Measurements from ENCODE around the gene SLFN14.

SLFN14 gene
- total RNA-seq = 0 to 0.09 (median 0) reads per million in 3 donors

- H3K4me1 ChIP-seq (ENCODE audit: control insufficient read depth, insufficient read depth, low read length, poor library complexity, severe bottlenecking) = no peaks in the 10 kb centered on the region
- no peak within 1 kb of the TSS for H3K4me3 ChIP-seq (ENCODE audit: insufficient read depth, low read depth, low read length, poor library complexity, severe bottlenecking)
- H3K27me3 ChIP-seq (replicated peaks; ENCODE audit: control insufficient read depth, insufficient read depth, low read length, poor library complexity, severe bottlenecking) = no peaks in the 10 kb centered on the region
- H3K9me3 ChIP-seq (ENCODE audit: control insufficient read depth, low read length) = no peaks in the 10 kb centered on the region
- no peaks in the 10 kb centered on the region for H3K36me3 ChIP-seq (ENCODE audit: control insufficient read depth, insufficient read depth, low read length)
- H3K27ac ChIP-seq (ENCODE audit: insufficient read depth, low read length, poor library complexity, severe bottlenecking) = no peak within 1 kb of the TSS
- no peak for DNase-seq
Measured at GRCh38 chr17:35560703-35561102, at the start of gene SLFN14. Gene SLFN14 (minus strand): TSS chr17:35560819. CDS start chr17:35558062, 2,757 bp downstream.

- H3K27me3 ChIP-seq (replicated peaks; ENCODE audit: control insufficient read depth, insufficient read depth, low read length, poor library complexity, severe bottlenecking) = no peaks in the 10 kb centered on the region
- no peak overlapping the region for H3K27ac ChIP-seq (ENCODE audit: insufficient read depth, low read length, poor library complexity, severe bottlenecking)
- H3K9me3 ChIP-seq (ENCODE audit: control insufficient read depth, low read length) = no peaks in the 10 kb centered on the region
- no peaks in the 10 kb centered on the region for H3K4me1 ChIP-seq (ENCODE audit: control insufficient read depth, insufficient read depth, low read length, poor library complexity, severe bottlenecking)
- DNase-seq = no peak
- H3K36me3 ChIP-seq (ENCODE audit: control insufficient read depth, insufficient read depth, low read length) = peaks cover 42% of the 10 kb centered on the region
- H3K4me3 ChIP-seq (ENCODE audit: insufficient read depth, low read depth, low read length, poor library complexity, severe bottlenecking) = no peak overlapping the region
Measured at GRCh38 chr17:35609831-35610230, 49.2 kb upstream of the SLFN14 start.

- Histone ChIP-seq H3K36me3 (ENCODE audit: control insufficient read depth, insufficient read depth, low read length) (peaks cover 50% of the 10 kb centered on the region), H3K9me3 (ENCODE audit: control insufficient read depth, low read length) (no peaks in the 10 kb centered on the region), H3K4me3 (ENCODE audit: insufficient read depth, low read depth, low read length, poor library complexity, severe bottlenecking) (no peak overlapping the region), H3K27me3 (replicated peaks; ENCODE audit: control insufficient read depth, insufficient read depth, low read length, poor library complexity, severe bottlenecking) (no peaks in the 10 kb centered on the region), H3K27ac (ENCODE audit: insufficient read depth, low read length, poor library complexity, severe bottlenecking) (no peak overlapping the region), H3K4me1 (ENCODE audit: control insufficient read depth, insufficient read depth, low read length, poor library complexity, severe bottlenecking) (no peaks in the 10 kb centered on the region)
- DNase-seq = no peak
Measured at GRCh38 chr17:35607239-35607847, 46.7 kb upstream of the SLFN14 start.

GRCh38 chr17:35605678-35606077 is 45.1 kb upstream of the SLFN14 start:
- H3K36me3 ChIP-seq (ENCODE audit: control insufficient read depth, insufficient read depth, low read length) = peaks cover 59% of the 10 kb centered on the region
- H3K4me3 ChIP-seq (ENCODE audit: insufficient read depth, low read depth, low read length, poor library complexity, severe bottlenecking) = no peak overlapping the region
- DNase-seq = no peak
- H3K27ac ChIP-seq (ENCODE audit: insufficient read depth, low read length, poor library complexity, severe bottlenecking) = no peak overlapping the region
- no peaks in the 10 kb centered on the region for H3K4me1 ChIP-seq (ENCODE audit: control insufficient read depth, insufficient read depth, low read length, poor library complexity, severe bottlenecking)
- no peaks in the 10 kb centered on the region for H3K27me3 ChIP-seq (replicated peaks; ENCODE audit: control insufficient read depth, insufficient read depth, low read length, poor library complexity, severe bottlenecking)
- no peaks in the 10 kb centered on the region for H3K9me3 ChIP-seq (ENCODE audit: control insufficient read depth, low read length)

GRCh38 chr17:35603674-35604073 is 43.1 kb upstream of the SLFN14 start:
- H3K9me3 ChIP-seq (ENCODE audit: control insufficient read depth, low read length) = no peaks in the 10 kb centered on the region
- H3K4me3 ChIP-seq (ENCODE audit: insufficient read depth, low read depth, low read length, poor library complexity, severe bottlenecking) = no peak overlapping the region
- no peaks in the 10 kb centered on the region for H3K4me1 ChIP-seq (ENCODE audit: control insufficient read depth, insufficient read depth, low read length, poor library complexity, severe bottlenecking)
- no peaks in the 10 kb centered on the region for H3K27me3 ChIP-seq (replicated peaks; ENCODE audit: control insufficient read depth, insufficient read depth, low read length, poor library complexity, severe bottlenecking)
- DNase-seq = no peak
- peaks cover 56% of the 10 kb centered on the region for H3K36me3 ChIP-seq (ENCODE audit: control insufficient read depth, insufficient read depth, low read length)
- H3K27ac ChIP-seq (ENCODE audit: insufficient read depth, low read length, poor library complexity, severe bottlenecking) = no peak overlapping the region

GRCh38 chr17:35597604-35598003 is 37.0 kb upstream of the SLFN14 start:
- Histone ChIP-seq H3K4me1 (ENCODE audit: control insufficient read depth, insufficient read depth, low read length, poor library complexity, severe bottlenecking) (no peaks in the 10 kb centered on the region), H3K4me3 (ENCODE audit: insufficient read depth, low read depth, low read length, poor library complexity, severe bottlenecking) (no peak overlapping the region), H3K36me3 (ENCODE audit: control insufficient read depth, insufficient read depth, low read length) (peaks cover 68% of the 10 kb centered on the region), H3K9me3 (ENCODE audit: control insufficient read depth, low read length) (no peaks in the 10 kb centered on the region), H3K27me3 (replicated peaks; ENCODE audit: control insufficient read depth, insufficient read depth, low read length, poor library complexity, severe bottlenecking) (no peaks in the 10 kb centered on the region), H3K27ac (ENCODE audit: insufficient read depth, low read length, poor library complexity, severe bottlenecking) (no peak overlapping the region)
- DNase-seq = no peak

GRCh38 chr17:35596530-35597233 is 36.1 kb upstream of the SLFN14 start:
- no peaks in the 10 kb centered on the region for H3K27me3 ChIP-seq (replicated peaks; ENCODE audit: control insufficient read depth, insufficient read depth, low read length, poor library complexity, severe bottlenecking)
- H3K4me3 ChIP-seq (ENCODE audit: insufficient read depth, low read depth, low read length, poor library complexity, severe bottlenecking) = no peak overlapping the region
- H3K4me1 ChIP-seq (ENCODE audit: control insufficient read depth, insufficient read depth, low read length, poor library complexity, severe bottlenecking) = no peaks in the 10 kb centered on the region
- no peaks in the 10 kb centered on the region for H3K9me3 ChIP-seq (ENCODE audit: control insufficient read depth, low read length)
- H3K36me3 ChIP-seq (ENCODE audit: control insufficient read depth, insufficient read depth, low read length) = peaks cover 59% of the 10 kb centered on the region
- no peak for DNase-seq
- H3K27ac ChIP-seq (ENCODE audit: insufficient read depth, low read length, poor library complexity, severe bottlenecking) = no peak overlapping the region

- Histone ChIP-seq H3K9me3 (ENCODE audit: control insufficient read depth, low read length) (no peaks in the 10 kb centered on the region), H3K27ac (ENCODE audit: insufficient read depth, low read length, poor library complexity, severe bottlenecking) (no peak overlapping the region), H3K27me3 (replicated peaks; ENCODE audit: control insufficient read depth, insufficient read depth, low read length, poor library complexity, severe bottlenecking) (no peaks in the 10 kb centered on the region), H3K4me1 (ENCODE audit: control insufficient read depth, insufficient read depth, low read length, poor library complexity, severe bottlenecking) (no peaks in the 10 kb centered on the region), H3K4me3 (ENCODE audit: insufficient read depth, low read depth, low read length, poor library complexity, severe bottlenecking) (no peak overlapping the region), H3K36me3 (ENCODE audit: control insufficient read depth, insufficient read depth, low read length) (peaks cover 54% of the 10 kb centered on the region)
- no peak for DNase-seq
Measured at GRCh38 chr17:35596072-35596471, 35.5 kb upstream of the SLFN14 start.

- no peak overlapping the region for H3K4me3 ChIP-seq (ENCODE audit: insufficient read depth, low read depth, low read length, poor library complexity, severe bottlenecking)
- peaks cover 25% of the 10 kb centered on the region for H3K4me1 ChIP-seq (ENCODE audit: control insufficient read depth, insufficient read depth, low read length, poor library complexity, severe bottlenecking)
- no peaks in the 10 kb centered on the region for H3K9me3 ChIP-seq (ENCODE audit: control insufficient read depth, low read length)
- DNase-seq = no peak
- no peaks in the 10 kb centered on the region for H3K27me3 ChIP-seq (replicated peaks; ENCODE audit: control insufficient read depth, insufficient read depth, low read length, poor library complexity, severe bottlenecking)
- no peaks in the 10 kb centered on the region for H3K36me3 ChIP-seq (ENCODE audit: control insufficient read depth, insufficient read depth, low read length)
- no peak overlapping the region for H3K27ac ChIP-seq (ENCODE audit: insufficient read depth, low read length, poor library complexity, severe bottlenecking)
Measured at GRCh38 chr17:35588196-35588920, 27.7 kb upstream of the SLFN14 start.

All from effector memory CD4-positive, alpha-beta T cell (primary cell).